DOHH2 (cell line): ENCODE data around the gene HOXB1.

ENCODE experiments used
- CTCF ChIP-seq: fragments of 200-600 bp; sonication (generic); IDR thresholded peaks from one replicate; pipeline ENCODE4 v1.5.1; 2014; ENCODE audit warnings: antibody characterized with exemption, mild to moderate bottlenecking, low read depth, low read length; ENCODE audit not compliant: poor library complexity, severe bottlenecking
- EZH2phosphoT487 ChIP-seq: fragments of 200-600 bp; sonication (generic); IDR thresholded peaks from 2 replicates; pipeline ENCODE4 v1.6.1; 2017; ENCODE audit warnings: borderline replicate concordance, mild to moderate bottlenecking, antibody characterized with exemption, low read length, moderate library complexity, mixed read lengths

- no peak for TF ChIP-seq CTCF
- TF ChIP-seq EZH2phosphoT487: 0 out of 2 replicates have a peak, but pooled peaks have one; percentile 22
Measured at GRCh38 chr17:48579760-48580554, 49.1 kb upstream of the HOXB1 start.
